HepG2 (cell line): ENCODE measurements around the gene KCNQ5. TPM values are rescaled to one million over a fixed set of nuclear protein-coding genes. Genes with fewer than 3 reads are reported as not detected.

Experiments
- DNMT1 ChIP-seq: sonication (generic); formaldehyde crosslinking; IDR thresholded peaks from 2 replicates; pipeline ENCODE4 v1.5.1; 2020; ENCODE audit warnings: mild to moderate bottlenecking, missing genetic modification reagents
- HDAC2 ChIP-seq: sonication (generic); formaldehyde crosslinking; IDR thresholded peaks from 2 replicates; pipeline ENCODE4 v1.4.0; 2020; ENCODE audit warnings: missing genetic modification reagents
- NFRKB ChIP-seq: fragments of 450-650 bp; IDR thresholded peaks from 2 replicates; pipeline ENCODE4 v1.6.1; 2017
- SRY ChIP-seq: sonication (generic); formaldehyde crosslinking; IDR thresholded peaks from 2 replicates; pipeline ENCODE4 v1.8.0; 2022; ENCODE audit warnings: mild to moderate bottlenecking, missing genetic modification reagents
- TAF15 ChIP-seq: fragments of 200-400 bp; formaldehyde crosslinking; IDR thresholded peaks from one replicate; pipeline ENCODE4 v1.6.1; 2018; ENCODE audit warnings: mild to moderate bottlenecking, low read depth, low read length; ENCODE audit not compliant: poor library complexity, severe bottlenecking
- TOPORS ChIP-seq: sonication (generic); formaldehyde crosslinking; IDR thresholded peaks from 2 replicates; pipeline ENCODE4 v1.8.0; 2023; ENCODE audit warnings: mild to moderate bottlenecking, missing genetic modification reagents
- ZNF282 ChIP-seq: fragments of 450-650 bp; IDR thresholded peaks from 2 replicates; pipeline ENCODE4 v1.6.1; 2018; ENCODE audit not compliant: partially characterized antibody
- ZNF33B ChIP-seq: sonication (generic); formaldehyde crosslinking; IDR thresholded peaks from 2 replicates; pipeline ENCODE4 v1.5.1; 2020; ENCODE audit warnings: mild to moderate bottlenecking, missing genetic modification reagents
- polyA plus RNA-seq, 8 experiments: library from polyadenylated mRNA; depleted of rRNA in 3 of 8; stranded (reverse) in 7 of 8; unstranded in 1 of 8; fragments of >200 nt; fragmentation: Illumina TruSeq in 4 of 8; extraction: Trizol in 4 of 8; gene quantifications; 2 replicates each; pipeline versions ENCODE4 v1.2.1 to v1.2.3, GENCODE V29; 2011 to 2016; ENCODE audit warnings: low read depth in 4 of 8, missing spikeins in 1 of 8, mixed read lengths in 1 of 8; ENCODE audit not compliant: insufficient read depth in 1 of 8
- total RNA-seq, 5 experiments: library from RNA; depleted of rRNA; stranded (reverse); fragments of >200 nt; fragmentation: Illumina TruSeq; extraction: Trizol; gene quantifications; 2 replicates each; pipeline ENCODE4 v1.2.3, GENCODE V29; 2016; ENCODE audit warnings: low read depth in 1 of 5
- TF ChIP-seq, protein P1 (sequence below): sonication (generic); formaldehyde crosslinking; IDR thresholded peaks from 2 replicates; pipeline ENCODE4 v1.5.0; 2020; ENCODE audit warnings: mild to moderate bottlenecking, missing genetic modification reagents, borderline replicate concordance
- TF ChIP-seq, protein P2 (sequence below): sonication (generic); formaldehyde crosslinking; IDR thresholded peaks from 2 replicates; pipeline ENCODE4 v1.9.0; 2021; ENCODE audit warnings: missing genetic modification reagents, mild to moderate bottlenecking, borderline replicate concordance
- TF ChIP-seq, protein P3 (sequence below): sonication (generic); formaldehyde crosslinking; IDR thresholded peaks from 2 replicates; pipeline ENCODE4 v1.5.0; 2020; ENCODE audit warnings: mild to moderate bottlenecking, missing genetic modification reagents

KCNQ5 gene
- total and polyA plus RNA-seq, 2 of the 13 experiments (the other 11 are each of a cell fraction or from before 2014, with no cell fraction given) = 0.04 TPM; not detected in 1

GRCh38 chr6:73030257-73030656 lies 408.4 kb downstream of the KCNQ5 start (continued):
- TF ChIP-seq, protein P1, sequence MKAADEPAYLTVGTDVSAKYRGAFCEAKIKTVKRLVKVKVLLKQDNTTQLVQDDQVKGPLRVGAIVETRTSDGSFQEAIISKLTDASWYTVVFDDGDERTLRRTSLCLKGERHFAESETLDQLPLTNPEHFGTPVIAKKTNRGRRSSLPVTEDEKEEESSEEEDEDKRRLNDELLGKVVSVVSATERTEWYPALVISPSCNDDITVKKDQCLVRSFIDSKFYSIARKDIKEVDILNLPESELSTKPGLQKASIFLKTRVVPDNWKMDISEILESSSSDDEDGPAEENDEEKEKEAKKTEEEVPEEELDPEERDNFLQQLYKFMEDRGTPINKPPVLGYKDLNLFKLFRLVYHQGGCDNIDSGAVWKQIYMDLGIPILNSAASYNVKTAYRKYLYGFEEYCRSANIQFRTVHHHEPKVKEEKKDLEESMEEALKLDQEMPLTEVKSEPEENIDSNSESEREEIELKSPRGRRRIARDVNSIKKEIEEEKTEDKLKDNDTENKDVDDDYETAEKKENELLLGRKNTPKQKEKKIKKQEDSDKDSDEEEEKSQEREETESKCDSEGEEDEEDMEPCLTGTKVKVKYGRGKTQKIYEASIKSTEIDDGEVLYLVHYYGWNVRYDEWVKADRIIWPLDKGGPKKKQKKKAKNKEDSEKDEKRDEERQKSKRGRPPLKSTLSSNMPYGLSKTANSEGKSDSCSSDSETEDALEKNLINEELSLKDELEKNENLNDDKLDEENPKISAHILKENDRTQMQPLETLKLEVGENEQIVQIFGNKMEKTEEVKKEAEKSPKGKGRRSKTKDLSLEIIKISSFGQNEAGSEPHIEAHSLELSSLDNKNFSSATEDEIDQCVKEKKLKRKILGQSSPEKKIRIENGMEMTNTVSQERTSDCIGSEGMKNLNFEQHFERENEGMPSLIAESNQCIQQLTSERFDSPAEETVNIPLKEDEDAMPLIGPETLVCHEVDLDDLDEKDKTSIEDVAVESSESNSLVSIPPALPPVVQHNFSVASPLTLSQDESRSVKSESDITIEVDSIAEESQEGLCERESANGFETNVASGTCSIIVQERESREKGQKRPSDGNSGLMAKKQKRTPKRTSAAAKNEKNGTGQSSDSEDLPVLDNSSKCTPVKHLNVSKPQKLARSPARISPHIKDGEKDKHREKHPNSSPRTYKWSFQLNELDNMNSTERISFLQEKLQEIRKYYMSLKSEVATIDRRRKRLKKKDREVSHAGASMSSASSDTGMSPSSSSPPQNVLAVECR = no peak
- no peak for TF ChIP-seq NFRKB
- TF ChIP-seq ZNF33B (CRISPR knock-in tag) = no peak
- no peak for TF ChIP-seq DNMT1 (CRISPR knock-in tag)
- TF ChIP-seq, protein P2, sequence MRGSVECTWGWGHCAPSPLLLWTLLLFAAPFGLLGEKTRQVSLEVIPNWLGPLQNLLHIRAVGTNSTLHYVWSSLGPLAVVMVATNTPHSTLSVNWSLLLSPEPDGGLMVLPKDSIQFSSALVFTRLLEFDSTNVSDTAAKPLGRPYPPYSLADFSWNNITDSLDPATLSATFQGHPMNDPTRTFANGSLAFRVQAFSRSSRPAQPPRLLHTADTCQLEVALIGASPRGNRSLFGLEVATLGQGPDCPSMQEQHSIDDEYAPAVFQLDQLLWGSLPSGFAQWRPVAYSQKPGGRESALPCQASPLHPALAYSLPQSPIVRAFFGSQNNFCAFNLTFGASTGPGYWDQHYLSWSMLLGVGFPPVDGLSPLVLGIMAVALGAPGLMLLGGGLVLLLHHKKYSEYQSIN (CRISPR knock-in tag) = no peak
- no peak for TF ChIP-seq SRY (CRISPR knock-in tag)
- no peak for TF ChIP-seq ZNF282
- TF ChIP-seq, protein P3, sequence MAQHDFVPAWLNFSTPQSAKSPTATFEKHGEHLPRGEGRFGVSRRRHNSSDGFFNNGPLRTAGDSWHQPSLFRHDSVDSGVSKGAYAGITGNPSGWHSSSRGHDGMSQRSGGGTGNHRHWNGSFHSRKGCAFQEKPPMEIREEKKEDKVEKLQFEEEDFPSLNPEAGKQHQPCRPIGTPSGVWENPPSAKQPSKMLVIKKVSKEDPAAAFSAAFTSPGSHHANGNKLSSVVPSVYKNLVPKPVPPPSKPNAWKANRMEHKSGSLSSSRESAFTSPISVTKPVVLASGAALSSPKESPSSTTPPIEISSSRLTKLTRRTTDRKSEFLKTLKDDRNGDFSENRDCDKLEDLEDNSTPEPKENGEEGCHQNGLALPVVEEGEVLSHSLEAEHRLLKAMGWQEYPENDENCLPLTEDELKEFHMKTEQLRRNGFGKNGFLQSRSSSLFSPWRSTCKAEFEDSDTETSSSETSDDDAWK (CRISPR knock-in tag) = no peak
- no peak for TF ChIP-seq TOPORS
- TF ChIP-seq TAF15 = no peak
- no peak for TF ChIP-seq HDAC2 (CRISPR knock-in tag)
